Globus pallidus (tissue), 1 donor: ENCODE measurements around the gene CSH1.
"Not testable (repeated sequence)": the region's sequence is repeated elsewhere in the genome, so short reads cannot be mapped to it uniquely, and the experiment has no call there.

Source experiments
- DNase-seq: peaks from one replicate; pipeline ENCODE4 v3.0.0-alpha.2; 2015; ENCODE audit warnings: low spot score

Gene CSH1

DNA sequence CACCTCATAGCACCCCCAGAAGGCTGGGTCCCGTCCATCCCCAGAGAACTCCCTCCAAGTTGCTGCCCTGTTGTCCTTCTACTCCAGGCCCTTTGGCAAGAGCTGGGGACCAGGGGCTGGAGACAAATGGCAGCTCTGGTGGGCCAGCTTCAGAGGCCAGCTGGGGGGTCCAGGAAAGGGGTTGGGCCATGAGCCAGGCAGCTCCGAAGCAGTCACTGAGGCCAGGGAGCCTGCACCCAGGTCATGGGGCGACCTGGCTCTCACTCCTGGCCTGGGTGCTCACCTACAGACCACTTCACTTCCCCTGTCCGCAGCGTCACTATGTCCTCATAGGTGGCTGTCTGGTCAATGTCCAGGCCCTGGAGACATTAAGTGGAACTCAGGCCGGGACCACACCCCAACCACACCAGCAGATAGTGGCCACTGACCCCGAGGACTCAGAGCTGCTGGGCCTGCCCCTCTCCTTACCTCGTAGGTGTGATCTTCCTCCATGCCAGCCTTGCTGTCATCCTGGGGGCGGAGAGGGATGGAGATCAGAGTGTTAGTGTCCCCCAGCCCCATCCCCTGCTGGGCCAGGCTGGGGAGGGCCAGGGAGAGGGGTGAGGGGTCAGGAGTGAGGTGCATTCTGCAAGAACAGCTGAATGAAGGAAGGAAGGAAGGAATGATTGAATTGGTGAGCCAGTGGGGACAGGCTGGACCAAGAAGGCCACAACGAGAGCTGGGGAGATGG is 32.8 kb upstream of the CSH1 start:
- no peak for DNase-seq

- no peak for DNase-seq
These were observed 31.8 kb upstream of the CSH1 start for GRCh38 chr17:63928172-63928666.

DNA sequence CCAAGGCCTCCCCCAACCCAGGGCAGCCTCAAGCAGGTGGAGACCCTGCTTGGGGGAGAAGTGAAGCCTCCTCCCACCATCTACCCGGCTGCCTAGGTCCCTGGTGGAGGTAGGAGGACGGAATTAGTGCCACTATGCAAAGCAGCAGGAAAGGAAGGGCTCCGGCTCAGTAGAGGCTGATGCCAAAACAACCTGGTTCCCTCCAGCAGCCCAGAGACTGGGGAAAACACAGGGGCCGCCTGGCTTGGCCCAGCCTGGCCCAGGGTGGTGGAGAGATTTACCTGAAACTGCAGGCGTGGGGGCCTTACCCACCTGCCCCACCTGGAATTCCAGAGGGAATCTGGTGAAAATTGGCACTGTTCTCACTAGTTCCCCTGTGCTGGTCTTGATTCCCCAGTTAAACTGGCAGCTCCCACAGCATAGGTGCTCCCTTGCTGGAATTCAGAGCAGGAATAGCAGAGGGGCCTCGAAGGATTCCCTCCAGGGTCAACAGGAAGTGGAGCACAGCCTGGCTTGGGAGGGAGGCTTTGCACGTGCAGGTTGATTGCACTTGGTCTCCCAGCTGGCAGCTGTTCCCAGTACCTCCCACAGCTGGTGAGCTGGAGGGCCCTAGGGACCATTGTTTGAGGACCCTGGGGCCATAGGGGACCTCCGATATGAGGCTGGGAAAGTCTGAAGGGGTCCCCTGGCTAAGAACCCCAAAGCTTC is 31.2 kb upstream of the CSH1 start:
- no peak for DNase-seq

DNA sequence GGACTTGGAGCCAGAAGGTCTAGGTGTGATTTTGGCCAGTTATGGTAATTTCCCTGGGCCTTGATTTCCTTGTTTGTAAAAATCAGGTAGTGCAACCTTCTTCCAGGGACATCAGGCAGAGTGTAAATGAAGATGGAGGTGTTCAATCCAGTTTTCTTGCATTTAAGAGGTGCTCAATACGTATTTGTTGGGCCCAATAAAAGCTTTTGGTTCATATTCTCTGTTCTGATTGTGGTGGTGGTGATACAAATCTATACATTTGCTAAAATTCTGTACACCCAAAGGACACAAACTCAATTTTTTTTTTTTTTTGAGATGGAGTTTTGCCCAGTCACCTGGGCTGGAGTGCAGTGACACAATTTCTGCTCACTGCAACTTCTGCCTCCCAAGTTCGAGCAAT is 29.8 kb upstream of the CSH1 start:
- no peak for DNase-seq

- DNase-seq, result no peak
These were observed 29.2 kb upstream of the CSH1 start for GRCh38 chr17:63925615-63926014.

GRCh38 chr17:63922402-63922801 is 26.0 kb upstream of the CSH1 start:
- DNase-seq, result not testable (repeated sequence)

- not testable (repeated sequence) for DNase-seq
These were observed 24.4 kb upstream of the CSH1 start for GRCh38 chr17:63920779-63921178.

- DNase-seq, result not testable (repeated sequence)
These were observed 23.7 kb upstream of the CSH1 start for GRCh38 chr17:63920050-63920449.

- peak; percentile 34 for DNase-seq
These were observed 22.9 kb upstream of the CSH1 start for GRCh38 chr17:63919311-63919723.

- DNase-seq, result not testable (repeated sequence)
These were observed 22.5 kb upstream of the CSH1 start, which contains the start of gene GH1 for GRCh38 chr17:63918789-63919305. TSS of gene GH1 (minus strand) at chr17:63918839. CDS start at chr17:63918776, 63 bp downstream.

DNA sequence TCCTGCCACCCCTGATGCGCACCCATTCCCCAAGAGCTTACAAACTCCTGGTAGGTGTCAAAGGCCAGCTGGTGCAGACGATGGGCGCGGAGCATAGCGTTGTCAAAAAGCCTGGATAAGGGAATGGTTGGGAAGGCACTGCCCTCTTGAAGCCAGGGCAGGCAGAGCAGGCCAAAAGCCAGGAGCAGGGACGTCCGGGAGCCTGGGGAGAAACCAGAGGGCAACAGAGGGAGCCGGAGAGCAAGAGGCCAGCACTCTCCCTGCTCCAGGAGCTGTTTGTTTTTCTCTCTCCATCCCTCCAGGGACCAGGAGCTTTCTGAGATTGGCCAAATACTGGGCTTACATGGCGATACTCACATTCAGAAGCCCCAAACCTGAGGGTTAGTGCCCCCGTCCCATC is 21.9 kb upstream of the CSH1 start:
- DNase-seq, result no peak

GRCh38 chr17:63917646-63918045 is 21.3 kb upstream of the CSH1 start:
- no peak for DNase-seq

- DNase-seq, result not testable (repeated sequence)
These were observed 20.8 kb upstream of the CSH1 start for GRCh38 chr17:63917206-63917605.

- DNase-seq, result no peak
These were observed 20.3 kb upstream of the CSH1 start for GRCh38 chr17:63916566-63917185.

GRCh38 chr17:63915753-63916152 is 19.4 kb upstream of the CSH1 start:
- not testable (repeated sequence) for DNase-seq

DNA sequence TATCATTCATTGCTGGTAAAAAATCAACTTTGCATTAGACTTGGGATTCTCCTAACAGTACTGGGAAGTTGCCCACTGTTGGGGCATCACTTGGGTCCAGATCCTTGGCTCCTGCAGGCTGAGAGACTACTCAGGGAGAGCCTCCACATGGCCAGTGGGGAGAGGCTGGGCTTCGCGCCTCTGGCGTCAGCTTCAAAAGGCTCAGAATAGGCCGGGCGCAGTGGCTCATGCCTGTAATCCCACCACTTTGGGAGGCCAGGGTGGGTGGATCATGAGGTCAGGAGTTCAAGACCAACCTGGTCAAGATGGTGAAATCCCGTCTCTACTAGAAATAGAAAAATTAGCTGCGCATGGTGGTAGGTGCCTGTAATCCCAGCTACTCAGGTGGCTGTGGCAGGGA is 18.1 kb upstream of the CSH1 start:
- no peak for DNase-seq

DNA sequence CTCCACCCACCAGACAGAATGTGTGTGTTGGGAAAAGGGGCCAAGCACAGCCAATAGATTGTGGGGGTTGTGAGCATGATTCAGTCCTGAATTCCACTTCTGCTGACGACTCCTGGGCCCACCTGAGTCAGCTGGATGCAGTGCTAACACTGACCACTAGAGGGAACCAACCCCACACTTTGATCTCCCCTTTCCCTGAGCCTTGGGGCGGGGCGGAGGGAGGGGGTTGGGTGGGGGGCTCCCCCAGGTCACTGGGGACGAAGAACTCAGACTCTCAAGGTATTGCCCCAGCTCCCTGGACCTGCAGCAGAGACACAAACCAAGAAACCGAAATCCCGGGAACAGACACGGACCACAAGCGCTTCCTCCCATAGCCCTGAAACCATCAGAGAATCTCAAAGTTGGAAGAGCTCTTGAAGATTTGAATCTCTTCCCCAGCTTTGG is 15.3 kb upstream of the CSH1 start:
- DNase-seq, result no peak

- no peak for DNase-seq
These were observed 14.8 kb upstream of the CSH1 start, which contains the start of gene CSHL1 for GRCh38 chr17:63911041-63911635. TSS of gene CSHL1 (minus strand) at chr17:63911258. CDS start at chr17:63911196, 62 bp downstream.

GRCh38 chr17:63910096-63910495 is 13.7 kb upstream of the CSH1 start:
- DNase-seq, result no peak

DNA sequence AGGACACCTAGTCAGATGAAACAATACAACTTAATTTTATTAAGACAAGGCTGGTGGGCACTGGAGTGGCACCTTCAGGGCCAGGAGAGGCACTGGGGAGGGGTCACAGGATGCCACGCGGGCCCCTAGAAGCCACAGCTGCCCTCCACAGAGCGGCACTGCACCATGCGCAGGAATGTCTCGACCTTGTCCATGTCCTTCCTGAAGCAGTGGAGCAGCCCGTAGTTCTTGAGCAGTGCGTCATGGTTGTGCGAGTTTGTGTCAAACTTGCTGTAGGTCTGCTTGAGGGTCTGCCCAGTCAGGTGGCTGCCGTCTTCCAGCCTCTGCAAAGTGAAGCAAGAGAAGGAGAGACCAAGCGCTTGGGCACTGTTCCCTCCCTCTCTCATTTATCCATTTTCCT is 13.2 kb upstream of the CSH1 start:
- DNase-seq, result not testable (repeated sequence)

DNA sequence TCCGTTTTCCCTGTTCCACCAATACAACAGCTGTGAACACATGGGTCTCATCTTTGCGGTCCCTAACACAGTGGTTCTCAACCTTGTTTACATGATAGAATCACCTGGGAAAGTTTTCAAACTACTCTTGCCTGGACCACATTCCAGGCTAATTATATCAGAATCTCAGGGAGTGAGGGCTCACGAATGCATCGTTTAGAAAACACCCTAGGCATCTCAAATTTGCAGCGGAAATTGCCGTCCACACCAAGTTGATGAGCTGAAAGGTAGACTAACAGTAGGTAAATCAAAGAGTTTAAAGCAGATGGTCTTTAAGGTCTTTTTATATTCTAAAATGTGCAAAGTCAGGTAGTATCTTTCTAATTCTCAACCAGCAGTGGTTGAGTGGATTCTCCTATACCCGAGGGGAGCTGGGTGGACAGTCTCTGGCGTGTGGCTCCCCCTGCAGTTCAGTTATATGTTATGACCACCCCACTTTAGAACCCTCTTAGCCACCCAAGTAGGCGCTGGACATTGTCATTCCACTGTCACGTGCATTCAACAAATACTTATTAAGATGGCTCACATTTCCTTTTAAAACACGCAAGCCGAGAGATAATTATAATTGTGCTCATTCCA is 10.9 kb upstream of the CSH1 start:
- DNase-seq, result not testable (repeated sequence)
